GM21360 (cell line): ENCODE results near the gene VSX1.

Source experiments
- ATAC-seq: cut with Tn5 transposase; IDR thresholded peaks from one replicate; pipeline ENCODE4 v1.9.1; 2021; ENCODE audit warnings: mild to moderate bottlenecking, moderate library complexity; ENCODE audit not compliant: unreplicated experiment

VSX1 gene

DNA sequence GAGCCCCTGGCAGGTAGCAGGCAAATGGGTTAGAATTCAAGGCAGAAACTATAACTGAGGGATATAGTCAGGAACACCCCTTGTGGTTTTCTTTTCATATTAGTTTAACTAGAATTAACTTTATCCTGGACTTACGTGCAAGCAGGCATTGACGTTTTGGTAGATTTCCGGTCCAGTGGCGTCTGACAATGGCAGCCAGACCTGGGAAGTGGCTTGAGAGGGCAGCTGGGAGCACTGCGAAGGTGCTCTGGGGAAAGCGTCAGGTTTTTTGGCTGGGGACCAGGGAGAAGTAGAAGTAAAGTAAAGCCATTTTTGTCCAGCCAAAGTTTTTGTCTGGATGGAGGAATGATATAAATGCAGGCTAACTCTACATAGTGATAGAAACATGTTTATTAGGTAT, 15.6 kb downstream of the VSX1 start:
- ATAC-seq, result no peak

DNA sequence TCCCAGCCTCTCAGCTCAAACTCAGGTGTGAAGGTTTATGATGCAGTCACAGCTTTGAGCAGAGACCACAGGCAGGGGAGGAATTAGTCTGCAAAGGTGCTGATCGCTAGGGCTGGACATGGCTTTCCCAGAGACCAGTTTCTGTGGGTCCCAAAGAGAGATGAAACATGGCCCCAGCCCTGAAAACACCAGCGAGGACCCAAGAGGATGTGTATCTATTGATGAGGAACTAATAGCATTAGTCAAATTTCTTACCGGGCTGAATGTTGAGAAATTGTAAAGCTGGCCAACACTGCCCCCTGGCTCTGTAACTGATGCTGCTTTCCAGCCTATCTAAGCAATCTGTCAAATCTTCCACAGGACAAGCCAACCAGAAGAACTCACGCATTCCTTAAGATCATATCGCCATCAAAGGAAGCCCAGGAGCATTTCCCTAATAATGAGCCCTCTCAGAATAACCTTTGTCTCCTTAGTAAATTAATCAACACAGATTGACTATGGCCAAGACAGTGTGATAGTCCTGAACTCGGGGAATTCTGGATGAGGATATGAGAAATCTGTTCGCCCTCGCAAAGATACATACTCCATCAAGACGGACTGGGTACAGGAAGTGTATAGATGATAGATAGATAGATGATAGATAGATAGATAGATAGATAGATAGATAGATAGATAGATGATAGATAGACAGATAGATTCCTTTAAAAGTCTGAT, 16.2 kb downstream of the VSX1 start:
- ATAC-seq, result peak; percentile 54

DNA sequence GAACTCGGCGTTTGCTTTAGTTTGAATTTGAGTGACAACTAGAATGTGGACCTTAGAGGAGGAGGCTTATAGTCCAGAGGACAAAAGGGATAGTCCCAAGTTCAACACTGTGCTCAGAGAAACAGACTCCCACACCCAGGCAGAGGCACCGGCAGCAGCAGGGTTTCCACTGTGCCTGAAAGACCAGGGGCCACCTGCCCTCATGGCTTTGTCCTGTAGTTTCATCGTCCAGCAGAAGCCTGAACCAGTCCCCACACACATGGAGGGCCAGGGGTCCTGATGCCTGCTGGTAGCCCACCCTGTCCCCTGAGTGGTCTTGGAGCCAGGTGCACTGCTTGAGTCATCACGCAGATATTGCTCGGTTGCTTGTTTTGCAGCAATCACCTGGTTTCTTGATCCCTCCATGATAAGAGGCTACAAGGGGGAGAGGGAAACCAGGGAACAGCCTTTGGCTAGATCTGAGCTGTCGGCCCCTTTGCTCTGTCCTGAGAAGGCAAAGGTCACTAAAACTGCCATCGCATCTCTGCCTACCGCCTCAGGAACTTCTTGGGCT, 16.8 kb downstream of the VSX1 start:
- ATAC-seq, result no peak

DNA sequence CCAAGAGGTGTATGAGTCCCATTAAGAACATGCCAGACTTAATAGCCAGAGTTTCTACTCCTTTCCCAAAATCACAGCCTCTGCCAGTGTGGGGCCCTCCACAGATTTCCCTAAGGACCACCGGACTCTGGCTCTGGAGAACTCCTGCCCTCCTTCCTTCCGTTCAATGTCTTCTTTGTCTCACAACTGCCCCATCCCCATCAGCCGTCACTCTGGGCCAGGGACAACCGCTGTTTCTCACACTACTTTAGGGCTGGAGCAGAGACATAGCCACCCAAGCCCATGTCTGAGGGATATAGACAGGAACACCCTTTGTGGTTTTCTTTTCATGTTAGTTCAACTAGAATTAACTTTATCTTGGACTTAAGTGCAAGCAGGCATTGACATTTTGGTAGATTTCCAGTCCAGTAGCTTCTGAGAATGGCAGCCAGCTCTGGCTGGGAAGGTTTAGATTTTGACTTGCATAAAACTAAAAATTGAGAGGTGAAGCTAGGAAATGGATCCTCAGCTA, 17.3 kb downstream of the VSX1 start:
- ATAC-seq, result no peak

DNA sequence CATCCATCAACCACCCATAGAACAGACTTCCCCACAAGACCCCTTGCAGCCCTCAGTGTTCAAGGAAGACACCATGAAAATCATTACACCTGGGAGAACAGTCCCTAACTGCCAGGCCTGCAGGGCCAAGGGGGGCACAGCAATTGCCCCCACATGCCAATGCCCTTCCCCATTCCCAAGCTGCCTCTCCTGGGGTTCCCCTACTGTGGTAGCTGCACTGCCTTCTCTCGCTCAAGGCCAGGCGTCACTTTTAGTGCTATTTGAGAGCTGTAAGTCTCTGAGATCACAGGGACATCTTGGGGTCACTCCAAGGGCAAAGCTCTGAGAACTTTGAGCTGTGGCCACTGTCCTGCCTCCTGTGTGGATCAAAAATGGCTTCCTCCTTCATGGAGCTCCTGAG, 18.0 kb downstream of the VSX1 start:
- ATAC-seq, result no peak

DNA sequence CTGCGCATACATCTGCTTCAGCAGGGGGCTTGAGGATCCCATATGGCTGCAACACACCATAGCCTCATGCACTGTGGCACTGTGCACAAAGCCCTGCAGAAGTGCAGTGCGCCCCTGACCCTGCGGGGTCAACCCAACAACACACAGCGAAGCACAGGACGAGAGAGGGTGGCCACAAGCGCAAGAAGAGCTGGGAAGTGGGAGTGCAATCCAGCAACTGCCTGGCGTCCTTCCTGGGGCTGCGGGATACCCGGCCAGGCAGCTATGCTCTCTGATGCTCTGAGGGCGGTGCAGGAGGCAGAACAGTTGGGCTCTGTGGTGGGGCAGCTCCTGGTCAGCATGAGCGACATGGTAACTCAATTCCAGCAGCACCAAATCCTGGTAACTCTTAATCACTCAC, 18.4 kb downstream of the VSX1 start:
- no peak for ATAC-seq

DNA sequence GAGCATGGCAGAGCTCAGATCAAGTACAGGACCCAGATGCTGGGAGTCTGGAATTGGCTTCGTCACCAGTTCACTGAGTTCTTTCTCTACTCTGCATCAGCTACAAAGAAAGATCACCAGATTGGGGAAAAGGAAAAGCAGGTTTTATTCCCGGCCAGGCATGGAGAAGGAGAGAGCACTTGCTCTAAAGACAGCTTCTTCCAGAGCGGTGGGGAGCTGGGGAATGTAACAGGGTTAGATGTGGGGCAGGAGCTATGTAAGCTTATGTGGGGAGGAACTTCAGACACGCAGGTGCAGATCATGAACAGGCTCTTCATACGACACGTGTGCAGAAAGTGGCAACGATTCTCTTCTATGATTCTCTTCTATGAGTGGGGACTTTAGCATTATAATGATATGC, 19.1 kb downstream of the VSX1 start:
- ATAC-seq, result no peak

DNA sequence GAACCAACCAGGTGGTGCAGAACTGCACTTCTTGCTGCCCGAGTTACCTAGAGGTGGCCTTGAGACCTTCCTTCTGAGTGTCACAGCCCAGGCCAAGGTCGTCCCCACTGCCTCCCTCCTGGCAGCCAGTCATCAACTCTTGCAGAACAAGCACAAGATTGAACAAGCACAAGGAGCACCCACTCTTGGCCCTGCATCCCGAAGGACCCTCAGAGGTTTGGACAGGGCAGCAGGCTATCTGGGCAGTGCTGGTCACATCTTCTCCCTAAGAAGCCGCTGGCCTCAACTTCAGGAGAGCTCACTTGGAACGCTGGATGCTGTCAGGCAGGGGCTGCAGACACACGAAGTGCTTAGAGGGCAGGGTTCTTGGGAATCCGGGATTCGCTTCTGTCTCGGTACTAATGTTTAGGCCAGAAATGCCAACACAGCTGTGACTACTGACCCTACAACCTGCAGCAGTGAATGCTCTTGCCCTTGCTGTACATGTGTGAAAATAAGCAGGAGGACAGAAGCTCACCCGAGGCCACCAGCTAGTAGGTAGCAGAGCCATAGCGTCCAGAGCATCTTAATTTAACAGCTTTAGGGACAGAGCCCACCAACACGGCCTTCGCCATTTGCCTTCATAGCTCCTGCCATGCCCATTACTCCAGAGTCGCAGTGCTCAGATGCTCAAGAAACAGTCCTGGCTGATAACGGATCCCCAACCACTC, 20.0 kb downstream of the VSX1 start:
- ATAC-seq, result no peak

DNA sequence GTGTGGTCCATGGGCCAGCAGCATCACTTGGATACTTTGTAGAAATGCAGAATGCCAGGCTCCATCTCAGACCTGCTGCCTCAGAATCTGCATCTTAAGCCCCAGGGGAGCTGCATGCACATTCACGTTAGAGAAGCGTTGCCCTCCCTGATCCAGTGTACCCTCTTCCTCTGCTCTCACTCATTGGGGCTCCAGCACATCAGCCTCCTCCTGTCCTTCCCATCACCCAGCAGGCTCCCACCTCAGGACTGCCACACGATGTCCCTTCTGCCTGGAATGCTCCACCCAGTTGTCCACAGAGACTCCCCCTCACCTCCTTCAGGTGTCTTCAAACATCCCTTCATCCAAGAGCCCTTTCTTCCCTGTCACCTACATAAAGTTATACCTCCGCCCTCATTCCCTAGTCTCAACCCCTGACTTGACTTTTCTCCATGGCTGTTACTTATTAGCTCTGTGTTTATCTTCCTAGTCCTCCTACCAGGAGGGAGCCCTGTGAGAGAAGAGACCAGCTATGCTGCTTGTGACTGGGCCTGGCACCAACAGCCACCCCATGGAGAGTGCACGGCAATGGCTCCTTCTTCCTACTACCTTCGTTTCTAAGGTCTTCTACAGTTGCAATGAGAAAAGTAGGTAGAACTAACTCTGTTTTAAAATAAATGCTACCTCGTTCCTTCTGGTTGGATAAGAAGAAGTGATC, 20.7 kb downstream of the VSX1 start:
- no peak for ATAC-seq

DNA sequence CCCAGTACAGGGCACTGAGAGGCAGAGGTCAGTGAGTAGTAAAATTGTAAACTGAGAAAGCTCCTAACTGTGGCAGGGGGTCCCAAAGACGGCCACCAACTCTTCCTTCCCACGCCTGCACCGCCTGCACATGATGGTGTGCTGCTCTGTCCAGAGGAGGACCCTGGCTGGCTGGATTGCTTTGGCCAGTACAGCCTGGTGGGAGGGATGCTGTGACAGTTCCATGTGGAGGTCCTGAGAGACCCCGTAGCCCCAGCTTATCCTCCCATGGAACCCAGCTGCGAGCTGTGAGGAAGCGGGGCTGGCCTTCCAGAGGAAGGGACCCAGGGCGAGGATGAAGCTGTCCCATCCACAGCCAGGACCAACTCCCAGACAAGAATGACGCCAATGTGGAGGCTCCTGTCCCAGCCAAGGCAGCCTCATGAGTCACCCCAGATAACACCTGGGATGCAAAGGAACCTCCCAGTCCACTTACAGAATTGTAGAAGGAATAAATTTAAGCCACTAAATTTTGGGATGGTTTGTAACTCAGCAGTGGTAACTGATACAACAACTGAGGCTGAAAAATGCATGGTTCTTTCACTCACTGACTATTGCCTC, 22.0 kb downstream of the VSX1 start:
- no peak for ATAC-seq

DNA sequence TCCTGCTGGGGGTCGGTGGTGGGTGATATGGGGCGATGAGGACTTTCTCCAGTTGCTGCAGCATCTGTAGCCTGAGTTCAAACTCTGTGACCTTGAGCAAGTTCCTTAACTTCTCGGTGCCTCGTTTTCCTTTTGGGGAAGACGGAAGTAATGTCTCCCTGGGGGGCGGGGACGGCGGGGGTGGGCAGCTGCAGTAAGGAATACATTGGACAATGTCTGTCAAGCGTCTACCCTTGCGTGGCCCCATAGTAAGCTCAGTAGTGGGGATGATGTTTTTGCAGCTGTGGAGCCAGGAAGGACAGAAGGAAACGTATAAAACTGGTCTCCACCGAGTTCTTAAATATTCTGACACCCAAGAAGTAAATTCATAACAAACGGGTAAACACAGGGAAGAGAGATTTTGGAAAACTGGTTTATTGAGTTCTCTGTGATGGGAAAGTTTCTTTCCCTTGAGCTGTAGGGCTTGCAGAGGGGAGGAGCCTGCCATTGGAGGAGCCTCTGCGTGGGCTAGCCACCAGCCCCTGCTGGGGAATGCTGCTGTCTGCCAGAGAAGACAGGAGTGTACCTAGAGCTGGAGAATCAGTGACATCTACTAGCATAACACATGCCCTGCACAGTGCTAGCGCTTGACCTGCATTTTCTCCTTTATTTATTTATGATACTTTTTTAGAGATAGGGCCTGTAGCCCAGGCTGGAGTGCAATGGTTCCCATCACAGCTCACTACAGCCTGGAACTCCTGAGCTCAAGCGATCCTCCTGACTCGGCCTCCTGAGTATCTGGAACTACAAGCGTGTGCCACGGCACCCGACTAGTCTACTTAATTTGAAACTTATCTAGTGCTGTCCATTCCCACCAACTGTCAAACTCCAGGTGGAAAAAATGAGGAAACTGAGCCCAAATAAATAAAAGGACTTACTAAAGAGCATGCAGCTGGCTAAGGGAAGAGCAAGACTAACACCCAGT, 22.8 kb downstream of the VSX1 start:
- no peak for ATAC-seq

DNA sequence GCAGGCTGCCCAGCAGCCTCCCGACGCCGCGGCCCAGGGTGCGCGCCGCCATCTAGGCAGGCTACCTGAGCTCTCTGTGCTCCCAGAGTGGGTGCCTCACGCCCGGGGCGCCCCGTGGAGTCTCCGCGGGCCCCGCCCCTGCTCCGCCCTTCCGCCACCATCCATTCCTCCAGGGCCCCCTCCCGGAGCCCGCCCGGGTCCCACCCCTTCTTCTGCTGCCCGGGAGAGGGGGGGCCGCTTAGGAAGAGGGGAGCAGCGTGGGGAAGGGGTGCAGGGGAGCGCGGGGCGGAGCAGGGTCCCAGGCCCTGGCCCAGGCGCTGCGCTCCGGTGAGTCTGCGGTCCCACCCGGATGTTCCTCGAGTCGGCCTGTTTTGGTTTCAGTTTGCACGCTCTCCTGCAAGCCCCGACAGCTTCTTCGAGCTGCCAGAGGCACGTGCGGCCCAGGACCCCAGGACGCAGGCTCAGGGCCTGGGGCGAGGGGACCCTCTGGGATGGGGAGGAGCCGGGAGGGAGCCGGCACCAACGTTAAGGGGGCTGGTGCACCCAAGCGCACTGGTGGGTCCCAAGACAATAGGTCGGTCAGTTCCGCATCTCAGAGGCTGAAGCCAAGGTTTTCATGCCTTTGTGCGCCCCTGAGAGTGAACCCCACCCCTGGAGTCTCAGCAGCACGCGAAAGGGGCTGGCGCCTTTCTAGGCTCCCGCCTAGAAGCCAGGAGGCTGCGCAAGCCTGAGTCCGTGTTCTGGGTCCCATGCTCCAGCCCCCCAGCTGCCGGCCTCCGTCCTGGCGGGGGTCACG, 23.7 kb downstream of the VSX1 start, which contains the start of gene ACSS1:
Gene ACSS1, minus strand, starts transcription at position 89 of the 796 bp plus-strand sequence. Its CDS starts 37 bp downstream, at position 52.
- peak; percentile 61 for ATAC-seq

DNA sequence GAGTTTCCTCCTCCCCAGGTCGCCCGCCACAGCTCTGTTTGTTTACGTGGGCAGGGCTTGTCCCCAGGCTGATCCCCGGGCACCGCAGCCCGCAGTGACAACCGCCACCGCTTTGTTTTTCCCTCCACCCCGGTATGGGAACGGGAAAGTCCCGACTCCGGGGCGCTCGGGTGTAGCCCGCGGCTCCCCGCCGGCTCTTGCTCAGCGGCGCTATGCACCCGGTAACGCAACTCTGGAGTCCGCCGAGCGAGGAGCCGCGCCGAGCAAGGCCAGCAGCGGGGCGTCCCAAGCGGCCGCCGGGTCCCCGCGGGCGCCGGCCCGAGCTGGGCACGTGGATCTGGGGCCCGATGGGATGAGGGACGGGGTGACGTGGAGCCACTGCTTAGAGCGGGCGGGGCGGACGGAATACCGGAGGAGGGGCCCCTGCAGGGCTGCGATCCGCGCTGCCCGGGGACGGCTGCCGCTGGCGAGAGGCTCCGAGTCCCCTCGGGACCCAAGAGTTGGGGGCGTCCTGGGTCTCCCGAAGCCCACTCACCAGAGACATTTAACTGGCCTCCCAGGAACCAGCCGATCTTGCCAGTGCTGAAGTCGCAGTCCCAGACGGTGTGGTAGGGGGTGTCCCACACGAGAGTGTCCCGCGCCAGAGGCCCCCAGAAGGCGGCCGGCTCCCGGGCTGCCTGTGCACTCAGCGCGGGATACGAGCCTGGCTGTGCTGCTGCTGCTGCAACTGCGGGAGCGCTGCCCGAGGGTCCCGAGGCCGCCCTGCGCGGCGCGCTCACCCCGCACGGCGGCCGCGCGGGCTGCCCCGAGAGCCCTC, 24.5 kb downstream of the VSX1 start:
- ATAC-seq, result peak; percentile 33

DNA sequence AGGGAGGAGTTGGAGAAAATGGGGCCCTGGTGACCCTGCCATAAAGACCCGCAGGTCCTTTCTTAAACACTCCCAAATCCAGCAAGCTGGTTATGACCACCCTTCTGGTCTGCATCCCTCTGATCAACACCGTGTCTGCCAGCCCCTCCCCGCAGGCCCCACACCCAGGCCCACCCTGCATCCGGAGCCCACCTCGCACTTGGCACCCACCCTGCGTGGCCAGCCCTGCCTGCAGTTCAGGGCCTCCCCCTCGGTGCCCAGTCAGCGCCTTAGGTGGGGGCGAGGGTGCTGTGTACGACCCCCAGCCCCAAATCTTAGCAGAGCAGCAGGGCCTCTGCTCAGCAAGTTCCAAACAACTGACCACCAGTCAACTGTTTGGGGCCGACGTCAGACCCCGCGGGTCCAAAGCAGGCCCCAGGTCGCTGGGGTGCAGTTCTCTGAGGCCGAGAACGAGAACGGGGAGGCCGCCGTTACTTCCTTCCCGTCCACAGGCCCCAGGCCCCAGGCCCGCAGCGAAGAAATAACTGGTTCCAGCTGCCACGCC, 25.2 kb downstream of the VSX1 start:
- no peak for ATAC-seq

DNA sequence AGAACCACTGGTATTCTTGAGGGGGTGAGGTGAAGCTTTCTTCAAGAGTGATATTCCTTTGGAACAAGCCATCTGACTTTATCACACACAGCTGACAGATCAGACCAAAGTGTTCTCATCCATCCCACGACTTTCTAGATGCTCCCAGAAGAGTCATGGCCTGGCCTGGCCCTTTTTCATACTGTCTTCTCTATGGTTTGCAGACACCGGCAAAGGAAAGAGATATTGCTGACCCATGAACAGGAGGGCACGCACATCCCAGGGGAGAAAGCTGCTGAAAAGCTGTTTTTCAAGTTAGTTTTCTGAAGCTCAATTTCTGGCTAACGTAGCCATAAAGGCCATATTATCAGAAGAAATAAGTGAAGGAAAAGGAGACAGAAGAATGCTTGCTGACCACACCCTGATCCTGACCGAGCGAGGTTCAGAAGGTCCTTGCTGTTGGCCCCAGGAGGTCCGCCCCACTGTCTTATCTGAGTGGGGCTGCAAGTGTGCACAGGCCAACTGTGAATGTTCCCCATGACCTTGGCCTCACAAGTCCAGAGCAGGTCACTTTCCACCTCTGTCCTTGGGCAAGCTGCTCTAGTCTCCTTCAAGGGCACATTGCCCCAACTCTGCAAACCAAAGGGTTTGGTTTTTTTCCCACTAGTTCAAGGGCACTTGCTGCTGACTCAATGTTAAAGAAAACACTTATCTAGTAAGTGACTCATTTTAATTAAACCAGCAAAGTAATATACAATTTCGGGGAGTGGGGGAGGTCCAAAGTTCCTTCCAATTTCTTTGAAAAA, 26.0 kb downstream of the VSX1 start:
- no peak for ATAC-seq

DNA sequence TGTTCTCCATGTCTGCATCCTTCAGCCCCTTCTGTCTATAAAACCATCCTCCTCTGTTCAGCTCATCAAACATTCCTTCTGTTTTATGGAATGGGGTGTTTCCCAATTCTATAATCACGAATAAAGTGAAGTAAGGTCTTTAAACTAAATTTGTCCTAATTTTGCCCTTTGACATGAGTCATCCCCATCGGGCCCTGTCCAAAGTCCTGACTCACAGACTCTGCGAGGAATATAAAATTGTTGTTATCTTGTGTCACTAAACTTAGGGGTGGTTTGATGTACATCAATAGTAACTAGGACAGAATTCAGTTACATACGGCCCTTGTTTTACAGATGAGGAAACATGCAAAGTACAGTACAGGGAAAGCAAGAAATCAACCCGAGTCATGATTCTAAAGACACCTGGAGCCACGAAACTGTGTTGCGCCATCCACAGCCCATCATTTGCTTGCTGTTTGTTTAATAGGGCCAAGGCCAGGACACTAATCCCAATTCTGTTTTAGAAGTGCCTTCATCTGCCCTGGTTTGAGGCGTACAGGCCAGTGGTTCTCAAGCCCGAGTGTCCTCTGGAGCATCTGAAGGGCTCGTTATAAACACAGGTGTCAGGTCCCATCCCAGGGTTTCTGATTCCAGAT, 26.8 kb downstream of the VSX1 start:
- no peak for ATAC-seq
